Smooth muscle cell (in vitro differentiated cells): ENCODE results near the gene LRP3. TPM values are rescaled to one million over a fixed set of nuclear protein-coding genes. Genes with fewer than 3 reads are reported as not detected.

ENCODE experiments used
- DNase-seq: peaks from one replicate; lab custom pipeline; 2025; ENCODE audit not compliant: unreplicated experiment; lab: John Stamatoyannopoulos, UW
- H2AFZ ChIP-seq: fragments of 200-600 bp; sonication (generic); 2 replicates; pipeline ENCODE4 v1.6.0; 2016; ENCODE audit warnings: antibody characterized with exemption, low read depth, mild to moderate bottlenecking
- H3F3A ChIP-seq: fragments of 200-600 bp; sonication (generic); 2 replicates; pipeline ENCODE4 v1.6.0; 2017; ENCODE audit warnings: antibody characterized with exemption, low read depth
- H3K27ac ChIP-seq: fragments of 200-600 bp; sonication (generic); 2 replicates; pipeline ENCODE4 v1.5.1; 2016; ENCODE audit warnings: low read depth, mild to moderate bottlenecking
- H3K27me3 ChIP-seq: fragments of 200-600 bp; sonication (generic); 2 replicates; pipeline ENCODE4 v1.6.1; 2016; ENCODE audit warnings: low read depth, mild to moderate bottlenecking
- H3K36me3 ChIP-seq: fragments of 200-600 bp; sonication (generic); 2 replicates; pipeline ENCODE4 v1.5.1; 2016; ENCODE audit warnings: low read depth
- H3K4me1 ChIP-seq: fragments of 200-600 bp; sonication (generic); 2 replicates; pipeline ENCODE4 v1.5.1; 2016; ENCODE audit warnings: low read depth
- H3K4me2 ChIP-seq: fragments of 200-600 bp; sonication (generic); 2 replicates; pipeline ENCODE4 v1.6.0; 2016; ENCODE audit warnings: mild to moderate bottlenecking
- H3K4me3 ChIP-seq: fragments of 200-600 bp; sonication (generic); 2 replicates; pipeline ENCODE4 v1.5.1; 2016; ENCODE audit warnings: mild to moderate bottlenecking
- H3K79me2 ChIP-seq: fragments of 200-600 bp; sonication (generic); 2 replicates; pipeline ENCODE4 v1.6.0; 2016; ENCODE audit warnings: low read depth, mild to moderate bottlenecking
- H3K9ac ChIP-seq: fragments of 200-600 bp; sonication (generic); 2 replicates; pipeline ENCODE4 v1.6.0; 2016; ENCODE audit warnings: low read depth
- H3K9me3 ChIP-seq: fragments of 200-600 bp; sonication (generic); replicated peaks from 2 replicates; pipeline ENCODE4 v1.5.1; 2016; ENCODE audit warnings: low read depth
- H4K20me1 ChIP-seq: fragments of 200-600 bp; sonication (generic); 2 replicates; pipeline ENCODE4 v1.6.0; 2016; ENCODE audit warnings: low read depth
- CTCF ChIP-seq: fragments of 200-600 bp; sonication (generic); IDR thresholded peaks from 2 replicates; pipeline ENCODE4 v1.5.1; 2017; ENCODE audit warnings: borderline replicate concordance, mild to moderate bottlenecking, antibody characterized with exemption; ENCODE audit not compliant: insufficient read depth, poor library complexity, severe bottlenecking
- WGBS: methylation state at CpG from one replicate; pipeline ENCODE4 v1.1.7; 2016; ENCODE audit warnings: low lambda C conversion rate; 5-methylcytosine and 5-hydroxymethylcytosine counted together
- polyA plus RNA-seq: library from polyadenylated mRNA; unstranded; fragments of >200 nt; fragmentation: Nextera tagmentation; extraction: Ambion mirVana; gene quantifications from 2 replicates; pipeline ENCODE4 v1.2.1, GENCODE V29; 2016
- total RNA-seq: library from RNA; depleted of rRNA; stranded (reverse); fragments of >200 nt; gene quantifications from 2 replicates; pipeline ENCODE4 v1.2.3, GENCODE V29; 2014

Gene LRP3
- total and polyA plus RNA-seq, 2 experiments from 2014 or later = 13.5 to 30.5 TPM

- Histone ChIP-seq H3K9ac (no peak overlapping the region), H2AFZ (no peak overlapping the region), H3F3A (no peaks in the 10 kb centered on the region), H3K27ac (no peak overlapping the region), H4K20me1 (peaks cover 12% of the 10 kb centered on the region), H3K4me1 (no peaks in the 10 kb centered on the region), H3K4me2 (no peak overlapping the region), H3K36me3 (no peaks in the 10 kb centered on the region), H3K27me3 (no peaks in the 10 kb centered on the region), H3K9me3 (no peaks in the 10 kb centered on the region), H3K79me2 (no peaks in the 10 kb centered on the region), H3K4me3 (no peak overlapping the region)
- TF ChIP-seq CTCF = no peak
- 96% methylated on average over 32 of the region's 32 CpGs for WGBS
- no peak for DNase-seq
Measured at GRCh38 chr19:33204136-33204973, 10.2 kb downstream of the LRP3 start.

GRCh38 chr19:33205110-33205509 lies 11.0 kb downstream of the LRP3 start:
- 94% methylated on average over 21 of the region's 27 CpGs for WGBS
- no peak overlapping the region for H2AFZ ChIP-seq
- H3K36me3 ChIP-seq = no peaks in the 10 kb centered on the region
- peaks cover 9% of the 10 kb centered on the region for H4K20me1 ChIP-seq
- H3K27ac ChIP-seq = no peak overlapping the region
- no peaks in the 10 kb centered on the region for H3K9me3 ChIP-seq
- H3F3A ChIP-seq = no peaks in the 10 kb centered on the region
- H3K27me3 ChIP-seq = no peaks in the 10 kb centered on the region
- H3K4me3 ChIP-seq = no peak overlapping the region
- no peak for DNase-seq
- no peaks in the 10 kb centered on the region for H3K4me1 ChIP-seq
- TF ChIP-seq CTCF = no peak
- H3K4me2 ChIP-seq = no peak overlapping the region
- H3K79me2 ChIP-seq = no peaks in the 10 kb centered on the region
- H3K9ac ChIP-seq = no peak overlapping the region

- H3K79me2 ChIP-seq = no peaks in the 10 kb centered on the region
- H3K27ac ChIP-seq = no peak overlapping the region
- H3F3A ChIP-seq = no peaks in the 10 kb centered on the region
- H3K4me1 ChIP-seq = no peaks in the 10 kb centered on the region
- peaks cover 9% of the 10 kb centered on the region for H4K20me1 ChIP-seq
- DNase-seq = no peak
- H3K9ac ChIP-seq = no peak overlapping the region
- no peak overlapping the region for H3K4me2 ChIP-seq
- WGBS = 97% methylated on average over 56 of the region's 64 CpGs
- TF ChIP-seq CTCF = no peak
- H2AFZ ChIP-seq = no peak overlapping the region
- H3K27me3 ChIP-seq = no peaks in the 10 kb centered on the region
- no peaks in the 10 kb centered on the region for H3K36me3 ChIP-seq
- no peaks in the 10 kb centered on the region for H3K9me3 ChIP-seq
- H3K4me3 ChIP-seq = no peak overlapping the region
Measured at GRCh38 chr19:33205531-33206260, 11.6 kb downstream of the LRP3 start.
